ENCODE data around the gene SAMD13.
A peak's percentile ranks its signal among the peaks of the same experiment; 100 is the strongest.

Gene SAMD13

DNA sequence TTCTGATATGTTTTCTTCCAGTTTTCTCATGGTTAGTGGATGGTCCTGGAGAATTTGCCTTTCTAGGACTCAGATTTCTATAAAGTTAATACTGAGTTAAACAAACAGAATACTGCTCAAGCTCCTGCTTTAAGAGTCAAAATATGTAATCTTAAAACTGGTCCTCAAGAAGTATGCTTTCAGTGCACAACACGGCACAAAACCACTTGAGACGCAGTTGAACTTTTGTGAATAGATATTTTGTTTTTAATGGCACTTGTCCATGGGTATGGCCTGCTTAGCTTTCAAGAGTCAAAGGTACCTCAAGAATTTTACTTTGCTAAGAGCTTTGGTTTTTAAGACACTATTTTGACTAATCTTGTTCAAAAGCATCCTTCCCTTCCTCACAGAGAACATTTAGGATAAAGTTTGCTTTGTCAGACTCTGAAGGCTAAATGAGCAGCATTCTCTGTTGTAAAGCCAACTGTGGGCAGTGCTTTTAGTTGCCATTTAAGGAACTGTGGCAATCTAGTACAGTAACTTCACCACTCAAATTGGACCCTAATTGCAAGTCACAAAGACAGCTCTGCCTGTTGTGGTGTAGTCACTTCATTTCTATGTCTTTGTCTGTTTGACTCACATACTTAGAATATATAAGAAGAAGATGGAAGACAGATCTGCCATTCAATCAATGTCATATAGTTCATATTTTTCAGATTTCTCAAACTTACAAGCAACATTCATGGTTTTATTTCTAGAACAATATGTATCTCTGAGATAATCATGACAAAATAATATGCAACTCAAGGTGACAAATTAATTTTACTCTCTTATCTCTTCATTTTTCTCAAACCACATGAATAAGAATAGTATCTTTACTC lies 28.8 kb downstream of the SAMD13 start:
- no peak overlapping the region for H3K4me3 ChIP-seq (ENCODE audit: control insufficient read depth, low read depth, low read length)
- TF ChIP-seq, protein P1, sequence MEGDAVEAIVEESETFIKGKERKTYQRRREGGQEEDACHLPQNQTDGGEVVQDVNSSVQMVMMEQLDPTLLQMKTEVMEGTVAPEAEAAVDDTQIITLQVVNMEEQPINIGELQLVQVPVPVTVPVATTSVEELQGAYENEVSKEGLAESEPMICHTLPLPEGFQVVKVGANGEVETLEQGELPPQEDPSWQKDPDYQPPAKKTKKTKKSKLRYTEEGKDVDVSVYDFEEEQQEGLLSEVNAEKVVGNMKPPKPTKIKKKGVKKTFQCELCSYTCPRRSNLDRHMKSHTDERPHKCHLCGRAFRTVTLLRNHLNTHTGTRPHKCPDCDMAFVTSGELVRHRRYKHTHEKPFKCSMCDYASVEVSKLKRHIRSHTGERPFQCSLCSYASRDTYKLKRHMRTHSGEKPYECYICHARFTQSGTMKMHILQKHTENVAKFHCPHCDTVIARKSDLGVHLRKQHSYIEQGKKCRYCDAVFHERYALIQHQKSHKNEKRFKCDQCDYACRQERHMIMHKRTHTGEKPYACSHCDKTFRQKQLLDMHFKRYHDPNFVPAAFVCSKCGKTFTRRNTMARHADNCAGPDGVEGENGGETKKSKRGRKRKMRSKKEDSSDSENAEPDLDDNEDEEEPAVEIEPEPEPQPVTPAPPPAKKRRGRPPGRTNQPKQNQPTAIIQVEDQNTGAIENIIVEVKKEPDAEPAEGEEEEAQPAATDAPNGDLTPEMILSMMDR (conservative IDR thresholded peaks at IDR 0.05; ENCODE audit: control insufficient read depth, insufficient read depth, low read depth, low read length): no peak
- DNase-seq (ENCODE audit: low read depth): no peak

DNA sequence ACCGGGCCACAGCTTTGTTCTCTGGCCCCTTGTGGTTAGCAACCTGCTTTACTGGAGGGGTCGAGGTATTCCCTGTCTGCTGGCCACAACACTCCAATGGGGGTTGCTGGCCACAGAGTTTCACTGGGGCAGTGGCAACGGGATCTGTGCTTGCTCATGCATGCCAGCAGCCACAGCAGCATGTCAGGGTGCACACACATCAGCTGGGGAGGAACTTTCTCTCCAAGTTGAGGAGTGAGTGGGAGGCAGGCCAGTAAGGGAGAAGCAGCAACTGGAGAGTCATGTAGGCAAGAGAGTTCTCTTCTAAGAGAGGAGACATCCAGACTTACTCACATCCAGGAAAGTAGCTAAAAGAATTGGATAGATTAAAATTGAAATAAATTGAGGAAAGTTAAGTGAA lies 38.0 kb downstream of the SAMD13 start:
- no peak overlapping the region for H3K4me3 ChIP-seq (ENCODE audit: control insufficient read depth, low read depth, low read length)
- TF ChIP-seq, protein P1 (conservative IDR thresholded peaks at IDR 0.05; ENCODE audit: control insufficient read depth, insufficient read depth, low read depth, low read length): no peak
- DNase-seq (ENCODE audit: low read depth): peak; percentile 39

DNA sequence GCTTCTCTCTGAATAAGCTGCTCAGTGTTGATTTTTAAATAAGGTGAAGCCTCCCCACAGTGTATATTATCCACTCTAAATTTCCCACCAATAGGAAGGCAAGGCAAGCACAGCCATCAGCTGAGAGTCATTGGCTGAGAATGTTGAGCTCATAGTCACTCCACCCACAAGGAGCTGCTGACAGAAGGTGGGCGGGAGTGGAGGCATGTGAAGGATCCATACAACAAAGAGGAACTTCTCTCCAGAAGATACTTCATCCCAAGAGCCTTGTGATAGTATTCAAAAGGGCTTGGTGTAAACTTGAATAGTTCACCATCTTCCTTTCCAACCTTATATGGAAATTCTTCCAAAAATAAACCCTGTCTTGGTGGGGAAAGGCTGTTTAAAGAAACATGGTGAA lies 42.8 kb downstream of the SAMD13 start:
- TF ChIP-seq, protein P1 (conservative IDR thresholded peaks at IDR 0.05; ENCODE audit: control insufficient read depth, insufficient read depth, low read depth, low read length): no peak
- peak; percentile 76 for DNase-seq (ENCODE audit: low read depth)
- H3K4me3 ChIP-seq (ENCODE audit: control insufficient read depth, low read depth, low read length): no peak overlapping the region

DNA sequence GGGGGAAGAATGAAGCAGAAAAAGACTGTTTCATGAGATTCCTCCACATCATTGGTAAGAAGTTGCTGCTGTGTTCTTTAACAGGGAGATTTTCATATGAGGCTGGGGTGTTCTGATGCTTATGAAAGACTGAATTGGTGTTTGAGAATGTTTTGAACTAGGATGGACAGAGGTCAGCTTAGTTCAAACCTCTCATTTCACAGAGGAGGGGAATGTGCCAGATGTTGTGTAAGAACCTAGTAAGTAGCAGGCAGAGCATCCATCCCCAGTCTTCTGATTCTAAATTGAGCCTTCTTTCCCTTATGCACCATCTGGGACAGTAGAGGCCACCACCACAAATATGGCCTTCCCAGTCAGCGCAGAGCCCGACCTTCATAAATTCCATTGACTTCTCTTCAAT lies 43.7 kb downstream of the SAMD13 start:
- no peak overlapping the region for H3K4me3 ChIP-seq (ENCODE audit: control insufficient read depth, low read depth, low read length)
- TF ChIP-seq, protein P1 (conservative IDR thresholded peaks at IDR 0.05; ENCODE audit: control insufficient read depth, insufficient read depth, low read depth, low read length): no peak
- peak; percentile 57 for DNase-seq (ENCODE audit: low read depth)

DNA sequence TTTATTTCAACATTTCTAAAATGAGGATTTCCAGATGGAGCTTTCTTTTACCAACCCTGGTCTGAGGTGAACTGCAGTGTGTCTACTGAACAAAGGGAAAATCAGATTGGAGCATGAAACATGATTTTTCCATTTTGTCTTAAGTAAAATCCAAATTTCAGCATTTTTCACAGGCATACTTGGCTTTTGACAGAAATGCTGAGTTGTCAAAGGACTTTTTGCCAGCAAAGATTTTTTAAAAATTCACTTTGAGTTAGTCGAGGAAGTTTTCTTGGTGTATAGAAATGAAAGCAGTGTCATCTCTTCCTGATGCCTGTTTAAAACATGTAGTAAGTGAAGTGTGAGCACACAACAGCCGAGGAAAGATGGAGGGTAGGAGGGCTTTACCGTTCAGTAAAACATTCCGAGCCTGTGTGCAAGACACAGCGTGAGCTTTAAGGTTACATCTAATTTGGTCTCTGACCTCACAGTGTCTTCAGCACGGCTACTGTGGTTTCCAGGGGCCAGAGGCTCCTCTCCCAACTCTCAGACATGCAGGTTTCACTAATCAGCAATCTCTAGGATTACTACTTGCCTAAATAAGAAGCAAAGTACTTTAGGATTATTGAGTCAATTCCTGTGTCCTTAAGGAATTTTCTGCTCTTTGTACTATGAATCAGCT lies 45.9 kb downstream of the SAMD13 start:
- no peak overlapping the region for H3K4me3 ChIP-seq (ENCODE audit: control insufficient read depth, low read depth, low read length)
- TF ChIP-seq, protein P1 (conservative IDR thresholded peaks at IDR 0.05; ENCODE audit: control insufficient read depth, insufficient read depth, low read depth, low read length): no peak
- peak; percentile 58 for DNase-seq (ENCODE audit: low read depth)

DNA sequence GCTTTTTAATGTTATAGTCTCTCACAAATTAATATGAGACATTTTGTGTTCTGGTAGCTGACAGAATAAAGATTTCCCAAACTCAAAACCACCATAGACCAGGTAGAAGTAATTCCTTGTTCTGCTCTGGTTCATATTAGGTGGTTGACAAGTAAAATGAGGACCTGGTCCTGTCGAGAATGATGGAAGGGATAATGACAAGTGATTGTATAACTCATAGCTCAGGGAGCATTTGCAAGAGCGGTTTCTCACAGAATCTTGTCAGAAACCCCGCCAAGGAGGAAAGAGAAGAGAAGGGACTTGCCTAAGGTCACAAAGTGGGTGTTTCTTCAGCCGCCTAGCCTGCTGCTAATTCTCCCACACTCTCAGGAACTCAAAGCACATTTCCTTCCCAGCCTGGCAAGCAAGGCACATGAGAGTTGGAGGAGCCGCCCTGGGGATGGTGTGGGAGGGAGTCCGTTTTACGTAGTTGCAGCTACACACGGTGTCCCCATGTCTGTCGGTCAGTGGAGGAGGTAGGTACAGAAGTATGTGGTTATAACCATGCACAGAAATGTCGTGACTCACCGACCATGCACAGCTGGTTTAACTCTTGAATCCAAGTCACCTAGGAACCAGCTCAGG lies 46.5 kb downstream of the SAMD13 start:
- no peak overlapping the region for H3K4me3 ChIP-seq (ENCODE audit: control insufficient read depth, low read depth, low read length)
- TF ChIP-seq, protein P1 (conservative IDR thresholded peaks at IDR 0.05; ENCODE audit: control insufficient read depth, insufficient read depth, low read depth, low read length): no peak
- peak; percentile 90 for DNase-seq (ENCODE audit: low read depth)
